22Rv1 (cell line): ENCODE results near the gene TMEM238L.

ENCODE experiments used
- ZFX ChIP-seq: fragments of 450-650 bp; IDR thresholded peaks from 2 replicates; pipeline ENCODE4 v1.6.1; 2017; ENCODE audit warnings: antibody characterized with exemption, borderline replicate concordance
- TF ChIP-seq, protein P1 (sequence below): fragments of 450-650 bp; IDR thresholded peaks from 2 replicates; pipeline ENCODE4 v1.5.1; 2017; ENCODE audit warnings: mild to moderate bottlenecking

GRCh38 chr17:10844621-10845387 is 40.9 kb upstream of the TMEM238L start:
- TF ChIP-seq, protein P1, sequence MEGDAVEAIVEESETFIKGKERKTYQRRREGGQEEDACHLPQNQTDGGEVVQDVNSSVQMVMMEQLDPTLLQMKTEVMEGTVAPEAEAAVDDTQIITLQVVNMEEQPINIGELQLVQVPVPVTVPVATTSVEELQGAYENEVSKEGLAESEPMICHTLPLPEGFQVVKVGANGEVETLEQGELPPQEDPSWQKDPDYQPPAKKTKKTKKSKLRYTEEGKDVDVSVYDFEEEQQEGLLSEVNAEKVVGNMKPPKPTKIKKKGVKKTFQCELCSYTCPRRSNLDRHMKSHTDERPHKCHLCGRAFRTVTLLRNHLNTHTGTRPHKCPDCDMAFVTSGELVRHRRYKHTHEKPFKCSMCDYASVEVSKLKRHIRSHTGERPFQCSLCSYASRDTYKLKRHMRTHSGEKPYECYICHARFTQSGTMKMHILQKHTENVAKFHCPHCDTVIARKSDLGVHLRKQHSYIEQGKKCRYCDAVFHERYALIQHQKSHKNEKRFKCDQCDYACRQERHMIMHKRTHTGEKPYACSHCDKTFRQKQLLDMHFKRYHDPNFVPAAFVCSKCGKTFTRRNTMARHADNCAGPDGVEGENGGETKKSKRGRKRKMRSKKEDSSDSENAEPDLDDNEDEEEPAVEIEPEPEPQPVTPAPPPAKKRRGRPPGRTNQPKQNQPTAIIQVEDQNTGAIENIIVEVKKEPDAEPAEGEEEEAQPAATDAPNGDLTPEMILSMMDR = peak; percentile 95
- no peak for TF ChIP-seq ZFX
